Small intestine (tissue), 7 donors: ENCODE data around the gene ZNF93. TPM values are rescaled to one million over a fixed set of nuclear protein-coding genes. Genes with fewer than 3 reads are reported as not detected.
"Not testable (repeated sequence)": the region's sequence is repeated elsewhere in the genome, so short reads cannot be mapped to it uniquely, and the experiment has no call there.

Experiments
- DNase-seq, 2 donors: peaks; one replicate each; pipeline versions ENCODE4 v3.0.0 to v3.0.0-alpha.2; 2013
- FAIRE-seq: peaks from 2 replicates; lab custom pipeline; 2012; peaks lifted over from hg19 to GRCh38; lab: Jason Lieb, UNC
- H3K27ac ChIP-seq, 3 donors: one replicate each; pipeline ENCODE4 v1.5.1; 2013; ENCODE audit warnings: low read length in 2 of 3, mild to moderate bottlenecking in 2 of 3, control low read depth in 1 of 3, inconsistent platforms in 1 of 3, low read depth in 1 of 3, moderate library complexity in 1 of 3
- H3K27me3 ChIP-seq, 3 donors: one replicate each; pipeline ENCODE4 v1.6.1; 2013; ENCODE audit warnings: low read length in 3 of 3, inconsistent platforms in 1 of 3; ENCODE audit not compliant: control insufficient read depth in 3 of 3, insufficient read depth in 3 of 3
- H3K36me3 ChIP-seq, 3 donors: one replicate each; pipeline ENCODE4 v1.6.1; 2013; ENCODE audit warnings: low read length in 3 of 3, inconsistent platforms in 1 of 3, low read depth in 1 of 3, mild to moderate bottlenecking in 1 of 3, moderate library complexity in 1 of 3; ENCODE audit not compliant: control insufficient read depth in 3 of 3, insufficient read depth in 2 of 3
- H3K4me1 ChIP-seq, 3 donors: one replicate each; pipeline ENCODE4 v1.6.1; 2013; ENCODE audit warnings: low read length in 2 of 3, inconsistent platforms in 1 of 3, low read depth in 1 of 3, mild to moderate bottlenecking in 1 of 3, moderate library complexity in 1 of 3; ENCODE audit not compliant: control insufficient read depth in 3 of 3, insufficient read depth in 2 of 3
- H3K4me3 ChIP-seq, 3 donors: one replicate each; pipeline ENCODE4 v1.5.1; 2013; ENCODE audit warnings: low read length in 3 of 3, control low read depth in 1 of 3, inconsistent platforms in 1 of 3, low read depth in 1 of 3, mild to moderate bottlenecking in 1 of 3, moderate library complexity in 1 of 3
- H3K9me3 ChIP-seq, 2 donors: one replicate each; pipeline ENCODE4 v1.6.1; 2013; ENCODE audit warnings: low read depth in 1 of 2, low read length in 1 of 2; ENCODE audit not compliant: control insufficient read depth in 2 of 2, insufficient read depth in 1 of 2
- WGBS, 3 donors: extraction: QIAGEN DNeasy Blood & Tissue Kit; methylation state at CpG; one replicate each; pipeline ENCODE4 v1.1.7; 2013; 5-methylcytosine and 5-hydroxymethylcytosine counted together
- polyA plus RNA-seq, 4 donors: library from polyadenylated mRNA; stranded (reverse) in 3 of 4; unstranded in 1 of 4; fragments of 200-250 nt in 3 of 4; fragments of 120-200 nt in 1 of 4; gene quantifications; one replicate each; pipeline versions ENCODE4 v1.2.1 to v1.2.3, GENCODE V29; 2013
- donor health status: healthy with polysubstance abuse.
- donor health status: control.
- donor health status: control.
- donor health status: Bipolar disorder and iron deficiency.
- donor health status: healthy.

ZNF93 gene
- polyA plus RNA-seq, 4 donors, result 1.1 to 8.0 (median 3.1) TPM; not detected in 1

GRCh38 chr19:19871932-19872331 lies 28.8 kb upstream of the ZNF93 start:
- DNase-seq (no peak), FAIRE-seq (no peak)
- Histone ChIP-seq H3K27ac (no peak overlapping the region), H3K36me3 (peaks cover 5 to 13% (median 6%) of the 10 kb centered on the region in 3 donors), H3K27me3 (no peaks in the 10 kb centered on the region), H3K4me1 (peaks cover 0 to 3% (median 0%) of the 10 kb centered on the region in 3 donors), H3K4me3 (no peak overlapping the region), H3K9me3 (peaks cover 1 to 47% of the 10 kb centered on the region in 2 donors)
- 75 to 90% (median 84%) methylated on average over 3 of the region's 3 CpGs for WGBS, 3 donors

- FAIRE-seq (no peak), DNase-seq (no peak)
- Histone ChIP-seq H3K36me3 (peaks cover 5 to 13% (median 6%) of the 10 kb centered on the region in 3 donors), H3K27me3 (no peaks in the 10 kb centered on the region), H3K4me1 (no peaks in the 10 kb centered on the region), H3K27ac (no peak overlapping the region), H3K4me3 (no peak overlapping the region), H3K9me3 (peaks cover 1 to 47% of the 10 kb centered on the region in 2 donors)
Observed at GRCh38 chr19:19873381-19873780, 27.4 kb upstream of the ZNF93 start.

GRCh38 chr19:19877724-19878123 lies 23.0 kb upstream of the ZNF93 start:
- Histone ChIP-seq H3K9me3 (peaks cover 2 to 43% of the 10 kb centered on the region in 2 donors), H3K27ac (no peak overlapping the region), H3K27me3 (no peaks in the 10 kb centered on the region), H3K4me1 (no peaks in the 10 kb centered on the region), H3K4me3 (no peak overlapping the region), H3K36me3 (peaks cover 9 to 26% (median 13%) of the 10 kb centered on the region in 3 donors)
- FAIRE-seq (no peak), DNase-seq (no peak)
- WGBS, 3 donors, result 81 to 97% (median 87%) methylated on average over 4 of the region's 4 CpGs

GRCh38 chr19:19884583-19884982 lies 16.2 kb upstream of the ZNF93 start:
- Histone ChIP-seq H3K4me1 (no peaks in the 10 kb centered on the region), H3K27ac (no peak overlapping the region), H3K4me3 (no peak overlapping the region), H3K36me3 (peaks cover 9 to 44% (median 22%) of the 10 kb centered on the region in 3 donors), H3K9me3 (peaks cover 5 to 55% of the 10 kb centered on the region in 2 donors), H3K27me3 (no peaks in the 10 kb centered on the region)
- peak; percentile 15 for FAIRE-seq
- DNase-seq, result no peak
- 95 to 100% (median 97%) methylated on average over 1 of the region's 1 CpG for WGBS, 3 donors

GRCh38 chr19:19892055-19892941 lies 8.4 kb upstream of the ZNF93 start:
- not testable (repeated sequence) for H3K27ac ChIP-seq, DNase-seq, H3K4me3 ChIP-seq, FAIRE-seq, H3K27me3 ChIP-seq, H3K4me1 ChIP-seq
- H3K9me3 ChIP-seq, result peaks cover 4 to 45% of the 10 kb centered on the region in 2 donors
- H3K36me3 ChIP-seq, result peaks cover 4 to 18% (median 8%) of the 10 kb centered on the region in 3 donors
- 96 to 99% (median 99%) methylated on average over 3 of the region's 3 CpGs for WGBS, 3 donors

GRCh38 chr19:19900139-19900728 lies 512 bp upstream of the ZNF93 start:
- H3K4me3 ChIP-seq, result peak overlapping the region; percentile 11 to 91 (median 59)
- FAIRE-seq, result no peak

GRCh38 chr19:19907551-19907950 lies 6.8 kb downstream of the ZNF93 start:
- H3K4me3 ChIP-seq, H3K4me1 ChIP-seq, H3K27me3 ChIP-seq, H3K27ac ChIP-seq, H3K36me3 ChIP-seq, DNase-seq, FAIRE-seq: not testable (repeated sequence)
- H3K9me3 ChIP-seq, result peaks cover 0 to 20% of the 10 kb centered on the region in 2 donors
- 77 to 87% (median 82%) methylated on average over 3 of the region's 3 CpGs for WGBS, 3 donors

More at GRCh38 chr19:19900139-19900728, 512 bp upstream of the ZNF93 start:
- no peaks in the 10 kb centered on the region for H3K27me3 ChIP-seq
- no peaks in the 10 kb centered on the region for H3K36me3 ChIP-seq
- peak overlapping the region in 2 of 3 donors; percentile 46 to 98 for H3K27ac ChIP-seq
- H3K4me1 ChIP-seq, result no peaks in the 10 kb centered on the region
- H3K9me3 ChIP-seq, result peaks cover 0 to 30% of the 10 kb centered on the region in 2 donors
- no peak for DNase-seq
- WGBS, 3 donors, result 1 to 2% (median 1%) methylated on average over 9 of the region's 9 CpGs

- Histone ChIP-seq H3K27me3 (no peaks in the 10 kb centered on the region), H3K27ac (no peak overlapping the region), H3K4me1 (no peaks in the 10 kb centered on the region), H3K36me3 (peaks cover 0 to 5% (median 0%) of the 10 kb centered on the region in 3 donors), H3K9me3 (peaks cover 0 to 12% of the 10 kb centered on the region in 2 donors), H3K4me3 (no peak overlapping the region)
- FAIRE-seq (no peak), DNase-seq (no peak)
- 88 to 97% (median 93%) methylated on average over 2 of the region's 2 CpGs for WGBS, 3 donors
Observed at GRCh38 chr19:19909654-19910053, 8.9 kb downstream of the ZNF93 start.
